Mesendoderm (in vitro differentiated cells): Measurements from ENCODE around the gene TSPAN15. TPM values are rescaled to one million over a fixed set of nuclear protein-coding genes. Genes with fewer than 3 reads are reported as not detected.

Experiments
- DNase-seq: peaks from one replicate; pipeline ENCODE4 v3.0.0; 2013
- H2AK5ac ChIP-seq: 2 replicates; pipeline ENCODE4 v1.6.1; 2013; ENCODE audit warnings: low read length, inconsistent platforms
- H2BK120ac ChIP-seq: 2 replicates; pipeline ENCODE4 v1.6.1; 2013; ENCODE audit warnings: low read depth, mild to moderate bottlenecking, low read length, moderate library complexity, mixed read lengths
- H2BK15ac ChIP-seq: replicated peaks from 2 replicates; pipeline ENCODE4 v1.6.1; 2013; ENCODE audit warnings: low read depth, mild to moderate bottlenecking, moderate library complexity
- H2BK5ac ChIP-seq: 2 replicates; pipeline ENCODE4 v1.6.1; 2013; ENCODE audit warnings: low read length, inconsistent platforms
- H3K18ac ChIP-seq: 2 replicates; pipeline ENCODE4 v1.6.1; 2013; ENCODE audit warnings: mild to moderate bottlenecking, low read length, mixed read lengths
- H3K23ac ChIP-seq: one replicate; pipeline ENCODE4 v1.6.1; 2013; ENCODE audit warnings: low read length
- H3K27ac ChIP-seq: 2 replicates; pipeline ENCODE4 v1.5.1; 2013; ENCODE audit warnings: low read depth, mild to moderate bottlenecking, inconsistent platforms, low read length, moderate library complexity
- H3K27me3 ChIP-seq: 2 replicates; pipeline ENCODE4 v1.6.1; 2013; ENCODE audit warnings: low read length, control low read depth, mild to moderate bottlenecking, inconsistent platforms; ENCODE audit not compliant: insufficient read depth, poor library complexity
- H3K36me3 ChIP-seq: 2 replicates; pipeline ENCODE4 v1.6.1; 2013; ENCODE audit warnings: low read length, inconsistent platforms; ENCODE audit not compliant: control insufficient read depth, insufficient read depth
- H3K4ac ChIP-seq: one replicate; pipeline ENCODE4 v1.6.1; 2013; ENCODE audit warnings: low read depth, mild to moderate bottlenecking, low read length, moderate library complexity
- H3K4me1 ChIP-seq: 2 replicates; pipeline ENCODE4 v1.6.1; 2013; ENCODE audit warnings: low read depth, low read length, inconsistent platforms; ENCODE audit not compliant: control insufficient read depth
- H3K4me2 ChIP-seq: 2 replicates; pipeline ENCODE4 v1.6.1; 2013; ENCODE audit warnings: low read length
- H3K4me3 ChIP-seq: 2 replicates; pipeline ENCODE4 v1.5.1; 2013; ENCODE audit warnings: mild to moderate bottlenecking, low read length
- H3K56ac ChIP-seq: one replicate; pipeline ENCODE4 v1.6.1; 2013; ENCODE audit warnings: low read length
- H3K79me1 ChIP-seq: 2 replicates; pipeline ENCODE4 v1.6.1; 2013; ENCODE audit warnings: low read length, inconsistent platforms
- H3K79me2 ChIP-seq: 2 replicates; pipeline ENCODE4 v1.6.1; 2013; ENCODE audit warnings: mild to moderate bottlenecking, low read length; ENCODE audit not compliant: control insufficient read depth, insufficient read depth
- H3K9ac ChIP-seq: 2 replicates; pipeline ENCODE4 v1.6.1; 2013; ENCODE audit warnings: low read length, inconsistent platforms
- H4K5ac ChIP-seq: one replicate; pipeline ENCODE4 v1.6.1; 2013; ENCODE audit warnings: low read length
- H4K8ac ChIP-seq: one replicate; pipeline ENCODE4 v1.6.1; 2013; ENCODE audit warnings: low read depth, mild to moderate bottlenecking, control low read depth, low read length, moderate library complexity
- WGBS: extraction: QIAGEN DNeasy Blood & Tissue Kit; methylation state at CpG from one replicate; pipeline ENCODE4 v1.1.7; 2013; ENCODE audit warnings: low lambda C conversion rate, missing lambda C conversion rate; ENCODE audit not compliant: insufficient coverage; ENCODE audit errors: extremely low coverage; 5-methylcytosine and 5-hydroxymethylcytosine counted together
- polyA plus RNA-seq, 2 experiments: library from polyadenylated mRNA; stranded (reverse); fragments of 200-250 nt; gene quantifications; one replicate each; pipeline ENCODE4 v1.2.3, GENCODE V29; 2013

The TSPAN15 gene
- 1.3 TPM for polyA plus RNA-seq (2013, experiment 1 of 2)
- 1.3 TPM for polyA plus RNA-seq (2013, experiment 2 of 2)

GRCh38 chr10:69451209-69451783 lies at the start of gene TSPAN15:
Gene TSPAN15, plus strand, starts transcription at chr10:69451465. Its CDS starts 130 bp downstream, at chr10:69451595.
- H3K4me1 ChIP-seq = peaks cover 4% of the 10 kb centered on the region
- H2BK120ac ChIP-seq = no peak within 1 kb of the TSS
- DNase-seq = peak; percentile 95
- H3K23ac ChIP-seq = no peak within 1 kb of the TSS
- peak within 1 kb of the TSS; percentile 74 for H3K56ac ChIP-seq
- H3K27ac ChIP-seq = no peak within 1 kb of the TSS
- WGBS = no CpG with 5 or more reads among the region's 45 CpGs
- H3K18ac ChIP-seq = no peak within 1 kb of the TSS
- H2AK5ac ChIP-seq = no peak within 1 kb of the TSS
- no peak within 1 kb of the TSS for H3K4ac ChIP-seq
- H3K36me3 ChIP-seq = no peaks in the 10 kb centered on the region
- peaks cover 6% of the 10 kb centered on the region for H3K27me3 ChIP-seq
- no peak within 1 kb of the TSS for H4K8ac ChIP-seq
- no peak within 1 kb of the TSS for H2BK5ac ChIP-seq
- peak within 1 kb of the TSS; percentile 96 for H3K4me2 ChIP-seq
- H4K5ac ChIP-seq = no peak within 1 kb of the TSS
- H3K9ac ChIP-seq = peak within 1 kb of the TSS; percentile 44
- H2BK15ac ChIP-seq = no peak within 1 kb of the TSS
- no peaks in the 10 kb centered on the region for H3K79me2 ChIP-seq
- peak within 1 kb of the TSS; percentile 57 for H3K4me3 ChIP-seq
- no peaks in the 10 kb centered on the region for H3K79me1 ChIP-seq

GRCh38 chr10:69402386-69402785 lies 48.9 kb upstream of the TSPAN15 start:
- WGBS = no CpG with 5 or more reads among the region's 6 CpGs
- H2BK5ac ChIP-seq = no peak overlapping the region
- no peak overlapping the region for H3K23ac ChIP-seq
- H3K4me3 ChIP-seq = no peak overlapping the region
- no peak overlapping the region for H3K4ac ChIP-seq
- no peak overlapping the region for H2BK15ac ChIP-seq
- H3K9ac ChIP-seq = no peak overlapping the region
- DNase-seq = no peak
- no peak overlapping the region for H4K5ac ChIP-seq
- H3K27ac ChIP-seq = no peak overlapping the region
- no peak overlapping the region for H2AK5ac ChIP-seq
- H3K18ac ChIP-seq = no peak overlapping the region
- H3K36me3 ChIP-seq = peaks cover 7% of the 10 kb centered on the region
- H3K79me2 ChIP-seq = no peaks in the 10 kb centered on the region
- no peak overlapping the region for H3K56ac ChIP-seq
- no peak overlapping the region for H2BK120ac ChIP-seq
- no peak overlapping the region for H3K4me2 ChIP-seq
- H3K79me1 ChIP-seq = no peaks in the 10 kb centered on the region
- H3K27me3 ChIP-seq = no peaks in the 10 kb centered on the region
- H3K4me1 ChIP-seq = no peaks in the 10 kb centered on the region
- no peak overlapping the region for H4K8ac ChIP-seq

- no peak overlapping the region for H2BK120ac ChIP-seq
- no peak overlapping the region for H3K56ac ChIP-seq
- no peak overlapping the region for H3K18ac ChIP-seq
- H3K4me2 ChIP-seq = no peak overlapping the region
- no peak overlapping the region for H3K27ac ChIP-seq
- H3K4me1 ChIP-seq = no peaks in the 10 kb centered on the region
- no peak overlapping the region for H4K5ac ChIP-seq
- H3K4ac ChIP-seq = no peak overlapping the region
- H3K79me2 ChIP-seq = no peaks in the 10 kb centered on the region
- no peaks in the 10 kb centered on the region for H3K27me3 ChIP-seq
- WGBS = no CpG with 5 or more reads among the region's 1 CpG
- H4K8ac ChIP-seq = no peak overlapping the region
- no peak overlapping the region for H2AK5ac ChIP-seq
- no peak for DNase-seq
- no peak overlapping the region for H3K9ac ChIP-seq
- H3K23ac ChIP-seq = no peak overlapping the region
- H3K79me1 ChIP-seq = no peaks in the 10 kb centered on the region
- no peak overlapping the region for H2BK15ac ChIP-seq
- H3K4me3 ChIP-seq = no peak overlapping the region
- H2BK5ac ChIP-seq = no peak overlapping the region
- peaks cover 7% of the 10 kb centered on the region for H3K36me3 ChIP-seq
These were observed 48.2 kb upstream of the TSPAN15 start for GRCh38 chr10:69403066-69403465.

GRCh38 chr10:69403519-69403918 lies 47.7 kb upstream of the TSPAN15 start:
- no peaks in the 10 kb centered on the region for H3K79me1 ChIP-seq
- no CpG with 5 or more reads among the region's 3 CpGs for WGBS

GRCh38 chr10:69404786-69405185 lies 46.5 kb upstream of the TSPAN15 start:
- WGBS = no CpG with 5 or more reads among the region's 10 CpGs
- H3K4me2 ChIP-seq = no peak overlapping the region
- H3K79me1 ChIP-seq = no peaks in the 10 kb centered on the region
- H2BK15ac ChIP-seq = no peak overlapping the region
- no peak overlapping the region for H4K5ac ChIP-seq
- no peak overlapping the region for H3K18ac ChIP-seq
- H3K4me1 ChIP-seq = no peaks in the 10 kb centered on the region
- H3K36me3 ChIP-seq = peaks cover under 1% of the 10 kb centered on the region
- H3K4ac ChIP-seq = no peak overlapping the region
- no peak overlapping the region for H4K8ac ChIP-seq
- no peak overlapping the region for H3K4me3 ChIP-seq
- H2AK5ac ChIP-seq = no peak overlapping the region
- no peak overlapping the region for H3K56ac ChIP-seq
- H3K27ac ChIP-seq = no peak overlapping the region
- no peak for DNase-seq
- no peak overlapping the region for H2BK5ac ChIP-seq
- H3K27me3 ChIP-seq = no peaks in the 10 kb centered on the region
- no peak overlapping the region for H3K9ac ChIP-seq
- H3K23ac ChIP-seq = no peak overlapping the region
- no peak overlapping the region for H2BK120ac ChIP-seq
- no peaks in the 10 kb centered on the region for H3K79me2 ChIP-seq

More at GRCh38 chr10:69403519-69403918, 47.7 kb upstream of the TSPAN15 start:
- Histone ChIP-seq H3K4me1 (no peaks in the 10 kb centered on the region), H4K8ac (no peak overlapping the region), H3K27me3 (no peaks in the 10 kb centered on the region), H3K4me2 (no peak overlapping the region), H2BK120ac (no peak overlapping the region), H2AK5ac (no peak overlapping the region), H3K79me2 (no peaks in the 10 kb centered on the region), H4K5ac (no peak overlapping the region), H3K18ac (no peak overlapping the region), H3K4me3 (no peak overlapping the region), H3K9ac (no peak overlapping the region), H3K27ac (no peak overlapping the region), H2BK15ac (no peak overlapping the region), H2BK5ac (no peak overlapping the region), H3K56ac (no peak overlapping the region), H3K23ac (no peak overlapping the region), H3K36me3 (peaks cover 6% of the 10 kb centered on the region), H3K4ac (no peak overlapping the region)
- DNase-seq = no peak

GRCh38 chr10:69405221-69405620 lies 46.0 kb upstream of the TSPAN15 start:
- Histone ChIP-seq H3K27ac (no peak overlapping the region), H2BK5ac (no peak overlapping the region), H3K4me1 (no peaks in the 10 kb centered on the region), H3K4me3 (no peak overlapping the region), H2AK5ac (no peak overlapping the region), H3K36me3 (no peaks in the 10 kb centered on the region), H3K23ac (no peak overlapping the region), H3K79me2 (no peaks in the 10 kb centered on the region), H3K27me3 (no peaks in the 10 kb centered on the region), H3K18ac (no peak overlapping the region), H3K4ac (no peak overlapping the region), H4K5ac (no peak overlapping the region), H3K4me2 (no peak overlapping the region), H3K56ac (no peak overlapping the region), H3K79me1 (no peaks in the 10 kb centered on the region), H3K9ac (no peak overlapping the region), H2BK120ac (no peak overlapping the region), H2BK15ac (no peak overlapping the region), H4K8ac (no peak overlapping the region)
- DNase-seq = no peak
- WGBS = no CpG with 5 or more reads among the region's 4 CpGs
